HUDEP-2 (cell line): ENCODE data around the gene LCE1D.

Source experiments
- DNase-seq, 76 experiments: peaks; one replicate each; lab custom pipeline; 2025; ENCODE audit not compliant: unreplicated experiment in 76 of 76; lab: John Stamatoyannopoulos, UW

The LCE1D gene, protein sequence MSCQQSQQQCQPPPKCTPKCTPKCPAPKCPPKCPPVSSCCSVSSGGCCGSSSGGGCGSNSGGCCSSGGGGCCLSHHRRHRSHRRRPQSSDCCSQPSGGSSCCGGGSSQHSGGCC

DNA sequence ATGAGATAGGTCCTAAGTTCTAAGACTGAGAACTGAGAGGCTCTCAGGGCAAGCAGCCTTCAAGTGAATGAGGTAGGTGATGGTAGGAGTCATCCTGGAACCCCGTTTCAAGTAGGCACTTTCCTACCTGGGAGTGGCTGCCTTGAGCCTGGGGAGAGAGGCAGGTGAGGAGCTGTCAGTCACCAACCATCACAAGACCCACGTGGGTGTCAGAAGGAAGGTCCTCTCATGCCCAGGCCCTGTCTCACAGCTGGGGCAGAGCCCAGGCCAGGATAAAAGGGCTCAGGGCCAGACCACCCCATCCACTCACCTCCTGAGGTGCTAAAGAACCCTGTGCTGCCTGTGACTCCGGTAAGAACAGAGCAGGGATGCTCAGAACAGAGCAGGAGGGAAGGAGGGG lies at the start of gene LCE1D:
LCE1D (plus strand) TSS at position 301 of the 400 bp plus-strand sequence. CDS start 1,074 bp downstream, outside the sequence.
- no peak for DNase-seq

DNA sequence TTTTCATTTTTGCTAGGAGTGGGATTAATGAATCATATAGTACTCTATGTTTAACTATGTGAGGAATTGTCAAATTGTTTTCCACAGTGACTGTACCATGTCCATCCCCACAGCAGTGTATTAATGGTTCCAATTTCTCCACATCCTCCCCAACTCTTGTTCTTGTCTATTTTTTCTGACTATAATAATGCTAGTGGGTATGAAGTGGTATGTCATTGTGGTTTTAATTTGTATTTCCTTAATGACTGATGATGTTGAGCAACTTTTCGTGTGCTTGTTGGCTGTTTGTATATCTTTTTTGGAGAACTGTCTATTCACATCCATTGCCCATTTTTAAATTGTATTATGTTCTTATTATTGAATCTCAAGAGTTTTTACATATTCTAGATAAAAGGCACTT lies 48.7 kb upstream of the LCE1D start:
- no peak for DNase-seq

DNA sequence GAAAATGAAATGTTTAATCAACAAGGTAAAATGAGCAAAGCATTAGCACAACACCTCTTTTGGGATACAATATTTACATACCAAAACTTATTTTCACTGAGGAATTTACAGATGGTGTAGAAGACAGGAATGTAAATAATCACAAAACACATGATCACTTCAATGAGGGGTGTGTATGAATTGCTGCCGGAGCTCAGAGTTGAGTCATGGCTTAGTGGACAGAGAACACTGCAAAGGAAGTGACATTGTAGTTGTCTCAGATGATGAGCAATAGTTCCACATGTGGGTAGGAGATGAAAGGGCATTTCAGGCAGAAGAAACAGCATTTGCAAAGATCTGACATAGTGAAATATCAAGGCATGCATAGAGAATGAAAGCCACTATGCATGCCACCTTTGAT lies 44.3 kb upstream of the LCE1D start:
- DNase-seq = no peak

DNA sequence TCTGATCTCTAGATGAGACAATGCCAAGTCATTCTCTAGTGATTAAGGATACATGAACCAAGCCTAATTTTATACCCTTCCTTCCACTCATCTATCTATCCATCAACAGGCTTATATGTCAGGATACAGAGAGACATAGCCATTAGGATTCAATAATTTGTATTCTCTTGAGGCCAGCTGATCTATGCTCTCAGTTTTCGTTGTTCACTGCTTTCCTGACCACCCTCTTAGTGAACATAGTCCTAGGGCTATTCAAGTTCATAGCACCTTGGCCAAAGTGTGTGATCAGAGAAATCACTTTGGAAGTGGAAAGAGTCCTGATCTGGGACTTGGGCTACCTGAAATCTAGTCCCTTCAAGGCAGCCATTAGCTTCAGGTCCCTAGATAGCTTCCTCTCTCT lies 42.9 kb upstream of the LCE1D start:
- no peak for DNase-seq

DNA sequence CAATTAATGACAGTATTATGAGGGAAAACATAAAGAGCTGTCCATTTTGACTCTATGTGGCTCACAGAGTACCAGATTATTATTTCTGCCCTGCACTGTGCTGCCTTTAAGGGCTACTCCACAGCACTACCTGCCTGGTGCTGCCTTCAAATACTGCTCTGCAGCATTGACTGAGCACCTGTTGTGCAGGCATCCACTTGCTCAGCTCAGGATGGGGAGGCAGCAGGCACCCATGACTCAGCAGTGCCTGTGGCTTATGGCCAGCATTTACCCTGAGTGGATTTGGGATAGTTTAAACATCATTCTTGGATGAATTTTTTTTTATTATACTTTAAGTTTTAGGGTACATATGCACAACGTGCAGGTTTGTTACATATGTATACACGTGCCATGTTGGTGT lies 39.6 kb upstream of the LCE1D start:
- no peak for DNase-seq

DNA sequence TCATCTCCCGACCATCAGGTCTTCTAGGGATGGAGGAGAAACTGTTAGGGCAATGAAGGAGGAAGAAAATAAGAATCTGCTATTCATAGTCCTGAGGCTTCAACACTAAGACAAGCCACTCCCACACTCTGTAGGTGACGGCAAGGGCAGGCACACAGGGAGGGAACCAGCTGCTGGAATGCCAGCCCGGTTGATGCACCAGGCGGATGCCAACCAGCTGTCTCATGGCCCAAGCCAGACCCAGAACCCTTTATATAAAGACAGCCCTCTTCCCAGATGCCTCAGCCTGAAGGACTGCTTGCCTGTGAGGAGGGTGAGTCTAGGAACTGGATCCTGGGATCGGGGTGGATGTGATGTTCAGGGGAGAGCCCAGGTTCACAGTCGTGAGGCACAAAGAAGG lies 38.8 kb upstream of the LCE1D start, which contains the start of gene KPRP:
KPRP (plus strand) TSS at position 279 of the 400 bp plus-strand sequence. CDS start 1,564 bp downstream, outside the sequence.
- DNase-seq = no peak

DNA sequence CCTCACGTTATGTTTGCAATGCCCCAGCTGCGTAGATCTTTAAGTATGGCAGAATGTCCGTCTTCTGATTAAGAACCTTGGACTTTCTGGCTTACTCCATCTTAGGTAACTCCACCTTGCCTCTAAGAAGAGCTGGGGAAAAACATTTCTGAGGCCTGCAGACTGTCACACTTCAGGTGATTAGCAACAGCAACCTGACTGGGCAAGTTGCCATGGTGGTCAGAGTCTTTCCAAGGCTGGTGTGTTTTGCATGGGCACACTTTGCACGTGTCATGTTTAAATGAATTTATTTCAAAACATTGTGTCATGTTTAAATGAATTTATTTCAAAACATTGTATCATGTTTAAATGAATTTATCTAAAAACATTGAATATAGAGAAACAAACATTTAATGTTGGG lies 37.9 kb upstream of the LCE1D start:
- no peak for DNase-seq

DNA sequence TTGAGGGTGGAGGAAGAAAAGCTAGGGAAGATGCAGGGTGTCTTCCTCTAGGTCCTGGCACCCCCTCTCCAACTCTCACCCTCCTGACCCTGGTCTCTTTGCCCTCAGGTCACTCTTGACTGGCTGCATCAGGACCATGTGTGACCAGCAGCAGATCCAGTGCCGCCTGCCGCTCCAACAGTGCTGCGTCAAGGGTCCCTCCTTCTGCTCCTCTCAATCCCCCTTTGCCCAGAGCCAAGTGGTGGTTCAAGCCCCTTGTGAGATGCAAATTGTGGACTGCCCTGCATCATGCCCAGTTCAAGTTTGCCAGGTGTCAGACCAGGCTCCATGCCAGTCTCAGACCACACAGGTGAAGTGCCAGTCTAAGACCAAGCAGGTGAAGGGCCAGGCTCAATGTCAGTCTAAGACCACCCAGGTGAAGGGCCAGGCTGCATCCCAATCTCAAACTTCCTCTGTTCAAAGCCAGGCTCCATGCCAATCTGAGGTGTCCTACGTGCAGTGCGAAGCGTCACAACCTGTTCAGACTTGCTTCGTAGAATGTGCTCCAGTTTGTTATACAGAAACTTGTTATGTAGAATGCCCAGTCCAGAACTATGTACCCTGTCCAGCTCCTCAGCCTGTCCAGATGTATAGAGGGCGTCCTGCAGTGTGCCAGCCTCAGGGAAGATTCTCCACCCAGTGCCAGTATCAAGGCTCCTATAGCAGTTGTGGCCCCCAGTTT lies 36.9 kb upstream of the LCE1D start:
- no peak for DNase-seq

DNA sequence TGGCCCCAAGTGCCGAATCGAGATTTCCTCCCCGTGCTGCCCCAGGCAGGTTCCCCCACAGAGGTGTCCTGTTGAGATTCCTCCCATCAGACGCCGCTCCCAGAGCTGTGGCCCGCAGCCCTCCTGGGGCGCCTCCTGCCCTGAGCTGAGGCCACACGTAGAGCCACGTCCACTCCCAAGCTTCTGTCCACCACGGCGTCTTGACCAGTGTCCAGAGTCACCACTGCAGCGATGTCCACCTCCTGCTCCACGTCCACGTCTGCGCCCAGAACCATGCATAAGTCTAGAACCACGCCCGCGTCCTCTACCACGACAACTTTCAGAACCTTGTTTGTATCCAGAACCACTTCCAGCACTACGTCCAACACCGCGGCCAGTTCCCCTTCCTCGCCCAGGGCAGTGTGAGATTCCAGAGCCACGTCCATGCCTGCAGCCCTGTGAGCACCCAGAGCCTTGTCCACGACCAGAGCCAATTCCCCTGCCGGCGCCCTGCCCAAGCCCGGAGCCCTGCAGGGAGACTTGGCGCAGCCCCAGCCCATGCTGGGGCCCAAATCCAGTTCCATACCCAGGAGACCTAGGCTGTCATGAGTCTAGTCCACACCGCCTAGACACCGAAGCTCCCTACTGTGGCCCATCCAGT lies 35.9 kb upstream of the LCE1D start:
- DNase-seq = no peak

DNA sequence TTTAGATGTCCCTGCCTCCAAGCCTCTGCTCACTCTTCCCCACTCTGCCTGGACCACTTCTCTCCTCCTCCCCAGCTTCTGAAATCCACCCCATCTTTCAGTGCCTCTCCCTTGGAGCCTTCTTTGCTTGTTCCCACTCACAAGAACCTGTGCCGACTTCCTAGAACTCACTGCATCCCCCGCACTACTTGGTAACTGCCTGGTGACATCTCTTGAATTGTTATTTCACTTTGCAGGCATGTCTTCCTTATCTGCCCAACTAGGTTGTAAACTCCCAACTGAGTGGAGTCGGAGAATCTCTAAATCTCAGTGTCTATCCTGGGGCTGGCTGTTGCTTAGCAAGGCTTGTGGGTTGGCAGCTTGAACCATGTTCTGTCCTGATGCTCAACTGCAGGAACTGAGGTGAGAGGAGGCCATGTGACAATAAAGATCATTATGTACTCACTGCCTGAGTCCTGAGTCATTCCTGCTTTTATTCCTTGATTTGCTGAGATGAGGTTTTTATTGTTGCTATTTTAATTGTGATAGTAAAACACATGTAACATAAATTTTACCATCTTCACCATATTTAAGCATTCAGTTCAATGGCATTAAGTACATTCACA lies 34.8 kb upstream of the LCE1D start:
- DNase-seq = no peak

DNA sequence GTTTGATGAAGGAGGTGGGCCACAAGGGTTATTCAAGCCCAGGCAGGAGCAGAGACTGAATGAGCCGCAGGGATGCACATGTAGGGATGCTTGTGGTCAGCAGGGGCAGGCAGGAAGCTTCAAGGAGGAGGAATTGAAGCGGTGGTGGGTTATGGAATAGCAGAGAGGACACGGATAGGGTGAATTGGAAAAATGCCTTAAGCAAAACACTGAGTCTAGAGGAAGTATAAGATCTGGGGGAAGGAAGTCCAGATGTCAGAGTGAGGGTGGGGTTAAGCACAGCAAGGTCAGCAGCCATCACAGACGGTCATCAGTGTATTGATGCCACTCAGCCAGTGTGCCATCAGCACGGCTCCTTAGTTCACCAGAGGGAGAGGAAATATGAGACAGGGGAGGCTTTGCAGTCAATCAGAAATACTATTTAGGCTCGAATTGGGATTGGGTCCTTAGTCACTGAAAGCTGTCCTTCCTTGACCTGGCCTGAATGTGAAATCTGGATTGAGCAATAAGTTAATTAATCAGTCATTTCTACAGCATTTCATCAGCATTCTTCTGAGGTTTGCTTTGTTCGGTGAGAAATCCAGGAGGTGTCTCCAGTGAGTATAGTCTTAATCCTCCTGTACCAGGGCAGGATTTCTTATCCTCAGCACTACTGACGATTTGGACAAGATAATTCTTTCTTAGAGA lies 27.5 kb upstream of the LCE1D start:
- DNase-seq = no peak

DNA sequence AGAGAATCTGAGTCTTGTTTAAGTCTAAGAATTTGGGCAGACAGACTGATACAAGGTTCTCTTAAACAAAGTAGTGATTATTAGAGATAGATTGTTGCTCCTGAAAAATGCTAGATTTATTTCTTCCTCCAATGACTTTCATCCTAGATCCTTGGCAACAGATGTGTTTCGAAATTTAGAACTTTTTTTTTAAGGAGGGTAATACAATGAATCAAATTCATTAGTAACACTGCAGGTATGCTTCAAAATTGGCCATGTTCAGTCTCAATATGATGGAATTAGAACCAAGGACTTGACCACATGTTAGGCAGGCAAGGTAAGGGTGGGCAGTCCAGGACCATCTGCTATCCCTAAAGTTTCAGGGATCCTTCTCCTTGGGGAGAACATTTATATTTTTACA lies 26.1 kb upstream of the LCE1D start:
- no peak for DNase-seq

DNA sequence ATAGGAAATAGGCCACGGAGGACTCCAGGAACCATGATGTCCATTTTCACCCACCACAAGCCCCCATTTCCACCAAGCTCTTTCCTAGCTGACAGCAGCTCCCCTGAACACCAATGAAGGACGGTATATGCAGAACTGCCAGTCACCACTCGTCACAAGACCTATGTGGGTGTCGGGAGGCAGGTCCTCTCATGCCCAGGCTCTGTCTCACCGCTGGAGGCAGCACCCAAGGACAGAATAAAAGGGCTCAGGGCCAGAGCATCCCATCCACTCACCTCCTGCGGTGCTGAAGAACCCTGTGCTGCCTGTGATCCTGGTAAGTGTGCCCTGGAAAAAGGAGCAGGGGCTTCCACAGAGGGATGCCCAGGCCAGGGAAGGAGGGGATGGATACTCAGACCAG lies 21.6 kb upstream of the LCE1D start, which contains the start of gene LCE1F:
LCE1F (plus strand) TSS at position 266 of the 400 bp plus-strand sequence. CDS start 1,232 bp downstream, outside the sequence.
- DNase-seq = peak in 2 of 76 experiments; percentile 3 to 7

DNA sequence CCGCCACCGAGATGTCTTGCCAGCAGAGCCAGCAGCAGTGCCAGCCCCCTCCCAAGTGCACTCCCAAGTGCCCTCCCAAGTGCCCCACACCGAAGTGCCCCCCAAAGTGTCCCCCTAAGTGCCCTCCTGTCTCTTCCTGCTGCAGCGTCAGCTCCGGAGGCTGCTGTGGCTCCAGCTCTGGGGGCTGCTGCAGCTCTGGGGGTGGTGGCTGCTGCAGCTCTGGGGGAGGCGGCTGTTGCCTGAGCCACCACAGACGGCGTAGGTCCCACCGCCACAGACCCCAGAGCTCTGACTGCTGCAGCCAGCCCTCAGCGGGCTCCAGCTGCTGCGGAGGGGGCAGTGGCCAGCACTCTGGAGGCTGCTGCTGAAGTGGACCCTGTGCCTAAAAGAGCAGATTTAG lies 20.2 kb upstream of the LCE1D start:
- DNase-seq = no peak

DNA sequence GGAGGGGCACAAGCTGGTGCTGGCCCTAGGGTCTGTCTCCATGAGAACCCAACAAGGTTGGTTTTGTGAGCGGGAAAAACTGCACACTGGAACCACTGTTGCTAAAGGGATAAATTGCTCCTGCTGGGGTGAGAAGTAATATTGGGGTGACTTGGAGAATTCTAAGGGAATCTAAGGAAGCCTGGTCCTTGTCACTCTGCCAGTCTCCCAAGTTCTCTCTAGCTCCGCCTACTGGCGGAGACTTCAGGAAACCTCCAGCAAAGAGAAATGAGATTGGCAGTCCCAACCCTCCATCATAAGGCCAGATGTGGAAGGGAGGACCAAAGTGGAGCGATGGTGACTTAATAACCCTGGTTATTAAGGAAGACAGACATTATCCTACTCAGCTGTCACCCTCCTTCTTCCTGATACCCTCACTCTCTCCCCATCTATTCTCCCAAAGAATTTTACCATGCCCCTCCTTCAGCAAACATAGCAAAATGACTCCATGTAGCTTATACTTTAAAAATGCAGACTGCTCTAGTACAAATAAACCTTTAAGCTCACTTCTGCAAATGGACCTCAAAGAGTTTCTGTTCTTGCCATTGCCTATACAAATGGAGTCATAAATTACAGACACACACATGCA lies 18.9 kb upstream of the LCE1D start:
- DNase-seq = peak in 18 of 76 experiments; percentile 2 to 20 (median 6)

DNA sequence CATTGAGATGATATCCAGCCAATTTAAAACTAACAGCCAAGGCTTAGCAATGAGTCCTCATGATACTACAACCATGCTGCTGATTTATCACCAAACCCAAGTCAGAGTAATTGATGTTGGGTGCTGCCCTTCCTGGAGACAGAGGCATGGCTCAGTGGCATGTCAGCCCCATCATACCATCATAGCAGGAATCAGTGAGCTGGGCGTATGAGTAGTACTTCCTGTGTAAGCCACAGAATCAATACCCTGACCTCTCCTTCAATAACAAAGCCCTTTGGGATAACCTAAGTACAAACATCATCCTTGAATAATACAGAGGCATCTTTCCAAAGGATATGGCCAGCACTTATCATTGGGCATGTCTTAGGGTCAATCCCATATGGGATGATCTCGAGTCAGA lies 13.4 kb upstream of the LCE1D start:
- no peak for DNase-seq

DNA sequence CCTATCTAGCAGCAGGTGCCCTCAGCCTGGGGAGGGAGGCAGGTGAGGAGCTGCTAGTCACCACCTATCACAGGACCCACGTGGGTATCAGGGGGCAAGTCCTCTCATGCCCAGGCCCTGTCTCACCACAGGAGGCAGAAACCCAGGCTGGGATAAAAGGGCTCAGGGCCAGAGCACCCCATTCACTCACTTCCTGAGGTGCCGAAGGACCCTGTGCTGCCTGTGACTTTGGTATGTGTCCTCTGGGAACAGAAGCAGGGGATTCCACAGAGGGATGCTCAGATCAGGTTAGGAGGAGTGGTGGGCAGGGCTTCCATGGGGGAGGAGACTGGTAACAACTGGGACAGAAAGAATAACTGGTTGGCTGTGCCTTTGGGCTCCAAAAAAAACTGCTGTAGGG lies 10.4 kb upstream of the LCE1D start, which contains the start of gene LCE1E:
LCE1E (plus strand) TSS at position 181 of the 400 bp plus-strand sequence. CDS start 1,043 bp downstream, outside the sequence.
- DNase-seq = no peak

DNA sequence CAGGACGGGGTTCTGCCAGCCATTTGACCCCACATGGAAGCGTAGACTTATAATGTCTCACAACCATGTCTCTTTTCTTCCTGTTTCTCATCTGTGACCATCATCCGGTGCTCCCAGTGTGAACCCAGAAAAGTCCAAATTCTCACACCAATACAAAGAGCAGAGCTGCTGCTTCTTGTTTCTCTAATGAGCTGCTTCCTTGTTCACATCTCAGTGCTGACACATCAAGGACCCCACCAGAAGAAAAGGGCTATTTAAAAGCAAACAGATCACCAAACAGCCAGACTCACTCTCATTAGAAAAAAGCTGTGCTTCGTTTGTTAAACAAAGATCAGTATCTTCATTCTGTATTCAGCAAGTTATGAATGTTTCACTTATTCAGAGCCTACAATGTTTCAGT lies 835 bp upstream of the LCE1D start:
- DNase-seq = no peak

DNA sequence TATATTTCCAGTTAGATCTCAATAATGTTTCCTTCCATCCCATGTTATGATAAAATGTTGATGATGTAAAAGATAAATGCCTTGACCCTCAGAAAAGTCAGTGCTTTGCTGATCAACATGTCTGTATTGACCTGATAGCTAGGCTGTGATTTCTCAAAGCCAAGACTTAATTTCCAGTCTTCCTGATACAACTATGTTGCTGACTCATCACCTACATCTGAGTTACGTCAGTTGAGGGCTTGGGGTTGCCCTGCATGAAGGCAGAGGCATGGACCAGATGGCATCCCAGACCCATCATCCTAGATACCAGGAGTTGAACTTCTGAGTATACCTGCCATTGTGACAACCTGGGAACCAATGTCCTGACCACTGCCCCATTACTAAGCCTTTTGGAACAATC lies 4.8 kb downstream of the LCE1D start:
- DNase-seq = no peak

DNA sequence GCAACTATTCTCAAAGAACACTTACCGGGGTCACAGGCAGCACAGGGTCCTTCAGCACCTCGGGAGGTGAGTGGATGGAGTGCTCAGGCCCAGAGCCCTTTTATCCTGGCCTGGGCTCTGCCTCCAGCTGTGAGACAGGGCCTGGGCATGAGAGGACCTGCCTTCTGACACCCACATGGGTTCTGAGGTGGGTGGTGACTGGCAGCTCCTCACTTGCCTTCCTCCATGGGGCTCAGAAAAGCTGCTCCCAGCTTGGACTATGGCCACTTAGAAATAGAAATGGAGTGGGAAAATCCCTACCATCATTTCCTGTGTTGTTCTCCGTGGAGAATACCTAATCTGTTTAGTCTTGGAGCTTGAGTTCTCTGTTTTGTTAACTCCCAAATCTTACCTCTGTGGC lies 10.1 kb downstream of the LCE1D start, which contains the start of gene LCE1C:
LCE1C (minus strand) TSS at position 76 of the 400 bp plus-strand sequence. CDS start 1,173 bp downstream, outside the sequence.
- no peak for DNase-seq
